ENCODE data around the gene ELAVL1.

DNA sequence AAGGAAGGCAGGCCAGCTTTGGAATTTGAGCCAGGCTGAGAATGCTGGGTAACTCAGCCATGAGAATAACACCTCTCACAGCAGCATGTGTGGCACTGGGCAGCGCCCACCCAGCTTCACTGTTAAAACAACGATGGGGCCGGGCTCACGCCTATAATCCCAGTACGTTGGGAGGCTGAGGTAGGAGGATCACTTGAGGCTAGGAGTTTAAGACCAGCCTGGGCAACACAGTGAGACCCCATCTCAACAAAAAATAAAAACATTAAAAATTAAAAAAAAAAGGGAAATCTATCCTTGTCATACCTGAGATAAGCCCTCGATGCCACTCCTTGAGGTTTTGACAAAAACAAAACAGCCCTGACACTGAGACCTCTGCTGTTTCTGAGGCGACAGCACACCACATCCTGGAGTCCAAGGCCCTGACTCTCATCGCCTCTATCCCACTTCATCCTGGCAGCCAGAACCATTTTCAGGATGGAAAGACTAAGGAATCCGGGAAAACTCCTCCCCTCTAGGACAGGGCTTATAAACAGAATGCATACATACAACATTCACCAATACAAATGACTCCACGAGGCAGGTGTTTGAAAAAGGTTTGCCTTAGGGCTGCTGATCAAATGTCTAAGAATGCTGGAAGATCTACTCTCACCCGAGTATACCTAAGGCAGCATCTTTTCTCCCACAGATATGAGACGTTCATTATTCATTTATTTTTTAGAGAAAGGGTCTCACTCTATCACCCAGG, 39.3 kb downstream of the ELAVL1 start:
- TF ChIP-seq POLR2A (IDR thresholded peaks at IDR 0.05) (no peak), CTCF (IDR thresholded peaks at IDR 0.05) (no peak), POLR2AphosphoS5 (IDR thresholded peaks at IDR 0.05) (no peak), EP300 (IDR thresholded peaks at IDR 0.05) (no peak)
